Gastrocnemius medialis (tissue), 4 donors: Measurements from ENCODE around the gene PRKAG3.

Experiments
- POLR2A ChIP-seq, 2 donors: fragments of 450-650 bp; IDR thresholded peaks; one replicate each; pipeline ENCODE4 v1.6.1; 2017; ENCODE audit warnings: antibody characterized with exemption in 2 of 2, mild to moderate bottlenecking in 2 of 2, moderate library complexity in 2 of 2
- TF ChIP-seq, protein P1 (sequence below), 5 experiments: fragments of 450-650 bp in 3 of 5; fragments of 200-600 bp in 2 of 5; sonication (generic) in 2 of 5; IDR thresholded peaks in 4 of 5; conservative IDR thresholded peaks in 1 of 5; 1 replicate in 4 of 5; 2 replicates in 1 of 5; pipeline ENCODE4 v1.5.1; 2016 to 2019; ENCODE audit warnings: antibody characterized with exemption in 5 of 5, mild to moderate bottlenecking in 3 of 5, moderate library complexity in 3 of 5

DNA sequence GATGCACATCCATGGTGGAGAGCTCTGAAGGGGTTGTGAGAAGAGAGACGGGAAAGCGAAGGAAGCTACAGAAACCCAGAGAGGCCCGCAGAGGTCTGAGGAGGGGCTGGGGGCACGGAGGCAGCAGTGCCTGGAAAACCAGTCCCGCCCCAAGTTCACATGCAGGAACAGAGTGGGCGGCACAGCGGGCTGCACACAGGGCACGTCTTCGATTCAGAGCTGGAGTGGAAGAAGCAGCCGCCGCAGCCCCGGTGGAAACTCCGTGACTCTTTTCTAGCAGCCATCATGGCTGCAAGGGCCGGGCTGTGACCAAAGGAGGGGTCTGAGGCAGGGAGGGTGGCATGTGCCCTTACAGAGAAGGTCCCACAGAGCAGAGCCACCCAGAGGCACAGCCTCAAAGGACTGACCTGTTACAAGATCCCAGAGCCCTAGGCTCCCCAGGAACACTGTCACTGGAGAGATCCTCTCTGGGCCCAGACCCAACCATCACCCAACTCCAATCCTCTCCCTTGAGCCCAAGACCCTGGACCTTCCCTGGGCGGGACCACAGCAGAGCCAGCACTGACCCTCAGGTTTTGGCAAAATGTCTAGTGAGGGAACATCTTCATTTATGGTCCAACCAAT lies 10.7 kb downstream of the PRKAG3 start:
- TF ChIP-seq, protein P1, sequence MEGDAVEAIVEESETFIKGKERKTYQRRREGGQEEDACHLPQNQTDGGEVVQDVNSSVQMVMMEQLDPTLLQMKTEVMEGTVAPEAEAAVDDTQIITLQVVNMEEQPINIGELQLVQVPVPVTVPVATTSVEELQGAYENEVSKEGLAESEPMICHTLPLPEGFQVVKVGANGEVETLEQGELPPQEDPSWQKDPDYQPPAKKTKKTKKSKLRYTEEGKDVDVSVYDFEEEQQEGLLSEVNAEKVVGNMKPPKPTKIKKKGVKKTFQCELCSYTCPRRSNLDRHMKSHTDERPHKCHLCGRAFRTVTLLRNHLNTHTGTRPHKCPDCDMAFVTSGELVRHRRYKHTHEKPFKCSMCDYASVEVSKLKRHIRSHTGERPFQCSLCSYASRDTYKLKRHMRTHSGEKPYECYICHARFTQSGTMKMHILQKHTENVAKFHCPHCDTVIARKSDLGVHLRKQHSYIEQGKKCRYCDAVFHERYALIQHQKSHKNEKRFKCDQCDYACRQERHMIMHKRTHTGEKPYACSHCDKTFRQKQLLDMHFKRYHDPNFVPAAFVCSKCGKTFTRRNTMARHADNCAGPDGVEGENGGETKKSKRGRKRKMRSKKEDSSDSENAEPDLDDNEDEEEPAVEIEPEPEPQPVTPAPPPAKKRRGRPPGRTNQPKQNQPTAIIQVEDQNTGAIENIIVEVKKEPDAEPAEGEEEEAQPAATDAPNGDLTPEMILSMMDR (IDR thresholded peaks at IDR 0.05 in 4 of 5, conservative IDR thresholded peaks at IDR 0.05 in 1 of 5) = no peak
- peak in 1 of 2 donors; percentile 7 for TF ChIP-seq POLR2A (IDR thresholded peaks at IDR 0.05)
